HG03460 (cell line): ENCODE measurements around the gene FOXO3.

Experiments
- ATAC-seq: cut with Tn5 transposase; IDR thresholded peaks from one replicate; pipeline ENCODE4 v1.9.1; 2021; ENCODE audit not compliant: unreplicated experiment

The FOXO3 gene

DNA sequence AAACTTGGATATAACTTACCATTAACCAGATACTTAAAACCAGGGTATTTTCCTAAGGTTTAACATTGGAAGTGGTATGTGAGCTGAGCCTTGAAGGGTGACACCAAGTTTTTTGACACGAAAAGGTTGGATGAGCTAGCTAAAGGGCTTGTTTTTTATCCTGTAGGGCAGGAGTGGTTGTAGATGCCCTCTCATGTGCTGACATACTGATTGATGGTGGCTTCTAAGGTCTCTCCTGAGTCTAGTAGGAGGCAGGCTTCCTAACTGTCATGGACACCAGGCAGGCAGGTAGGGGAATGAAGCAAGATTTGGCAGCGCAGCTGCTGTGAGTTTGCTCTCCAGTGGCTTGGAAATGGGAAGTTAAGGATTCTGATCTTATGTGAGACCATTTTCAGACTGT lies 66.1 kb downstream of the FOXO3 start:
- ATAC-seq, result no peak

DNA sequence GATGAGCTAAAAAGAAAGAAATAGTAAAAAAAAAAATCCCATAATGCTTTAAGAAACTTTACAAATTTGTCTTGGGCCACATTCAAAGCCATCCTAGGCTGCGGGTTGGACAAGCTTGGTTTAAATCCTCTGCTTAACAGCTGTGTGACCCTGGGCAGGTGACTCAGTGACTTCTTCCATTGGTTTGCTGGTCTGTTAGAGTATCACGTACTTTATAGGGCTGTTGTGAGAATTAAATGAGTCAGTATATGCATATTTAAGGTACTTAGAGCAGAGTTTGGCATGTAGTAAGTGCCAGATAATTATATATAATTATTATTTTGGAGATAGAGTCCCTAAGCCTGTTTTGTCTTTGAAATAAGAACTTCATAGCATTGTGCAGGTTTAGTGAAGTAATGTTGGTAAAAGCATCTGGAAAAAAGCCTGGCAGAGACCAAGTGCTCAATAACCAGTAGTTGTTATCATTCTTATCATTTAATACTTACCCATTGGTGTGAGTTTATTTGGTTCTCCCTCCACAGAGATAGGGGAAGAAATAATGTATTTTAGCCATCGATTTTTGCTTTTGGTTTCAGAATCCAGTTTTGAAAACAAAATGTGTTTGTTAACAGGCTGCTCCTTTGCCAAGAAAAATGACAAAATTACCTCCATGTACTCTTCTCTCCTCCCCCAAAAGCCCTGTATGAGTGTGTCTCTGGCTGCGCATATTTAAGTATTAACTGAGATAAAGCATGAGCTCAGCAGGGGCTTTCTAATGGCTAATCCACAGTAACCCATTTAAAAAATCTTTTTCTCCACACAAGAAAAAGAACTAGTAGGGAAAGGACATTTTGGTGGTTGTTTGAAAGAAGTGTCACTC lies 67.2 kb downstream of the FOXO3 start:
- ATAC-seq, result no peak

DNA sequence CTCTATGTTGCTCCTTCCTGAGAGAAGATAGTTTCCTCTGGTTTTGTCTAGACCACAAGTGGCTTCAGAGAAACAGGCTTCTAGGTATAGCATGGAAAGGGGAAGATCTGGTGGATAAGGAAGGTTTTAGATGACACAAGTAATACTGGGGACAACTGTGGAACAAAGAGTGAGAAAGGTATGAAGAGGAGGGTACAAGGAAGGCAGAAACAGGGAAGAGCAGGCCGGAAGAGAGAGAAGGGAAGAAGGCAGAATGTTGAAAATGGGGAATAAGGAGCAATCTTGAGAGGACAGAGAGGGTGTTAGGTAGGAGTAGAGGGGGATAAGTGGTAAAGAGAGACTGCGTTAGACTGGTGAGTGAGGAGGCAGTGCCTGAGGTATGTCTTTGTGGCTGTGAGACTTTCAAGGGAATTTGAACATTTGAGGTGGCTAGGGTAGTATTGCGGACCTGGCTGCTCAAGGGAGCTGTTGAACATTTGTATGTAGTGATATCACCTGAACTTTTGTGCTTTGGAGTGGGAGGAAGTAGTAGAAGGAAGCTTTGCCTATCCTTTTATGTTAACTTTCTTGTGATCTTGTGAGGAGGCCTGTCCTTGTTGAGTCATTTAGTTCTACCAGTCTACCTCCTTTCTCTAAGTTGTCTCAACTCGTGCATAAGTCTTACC lies 69.5 kb downstream of the FOXO3 start:
- ATAC-seq, result no peak

DNA sequence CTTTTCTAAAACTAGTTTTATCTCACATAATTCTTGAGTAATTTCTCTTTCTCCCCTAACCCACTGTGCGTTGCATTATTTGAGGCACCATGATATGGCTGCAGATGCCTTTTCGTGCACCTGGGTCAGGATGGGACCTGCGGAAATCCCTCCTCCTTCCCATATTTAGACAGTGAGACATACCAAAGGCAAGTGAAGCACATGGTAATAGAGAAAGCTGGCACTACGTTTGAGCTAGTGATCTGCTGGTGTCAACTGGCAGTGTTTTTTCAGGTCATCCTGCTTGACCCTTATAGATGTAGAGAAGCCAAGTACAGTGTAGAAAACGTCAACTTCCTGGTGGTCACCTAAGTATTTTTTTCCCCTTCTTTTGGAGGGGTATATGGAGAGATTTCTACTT lies 71.7 kb downstream of the FOXO3 start:
- ATAC-seq, result no peak

DNA sequence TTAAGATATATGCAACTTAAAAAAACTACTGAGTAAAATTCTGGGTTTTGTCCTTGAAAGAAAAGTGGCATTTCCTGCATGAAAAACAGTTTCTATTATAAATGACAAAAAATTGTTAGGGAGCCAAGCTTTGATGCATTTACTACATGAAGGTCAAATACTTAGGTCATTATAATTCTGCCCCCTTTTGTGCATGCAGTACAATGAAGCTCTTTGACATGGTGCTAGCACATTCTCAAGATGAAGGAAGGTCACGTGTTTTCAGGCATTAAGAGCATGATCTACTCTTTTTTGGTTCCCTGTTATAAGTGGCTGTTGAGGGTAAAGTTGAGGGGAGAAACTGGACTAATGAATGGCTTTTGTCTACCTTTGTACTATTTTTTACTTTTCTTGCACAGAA lies 72.7 kb downstream of the FOXO3 start:
- no peak for ATAC-seq

DNA sequence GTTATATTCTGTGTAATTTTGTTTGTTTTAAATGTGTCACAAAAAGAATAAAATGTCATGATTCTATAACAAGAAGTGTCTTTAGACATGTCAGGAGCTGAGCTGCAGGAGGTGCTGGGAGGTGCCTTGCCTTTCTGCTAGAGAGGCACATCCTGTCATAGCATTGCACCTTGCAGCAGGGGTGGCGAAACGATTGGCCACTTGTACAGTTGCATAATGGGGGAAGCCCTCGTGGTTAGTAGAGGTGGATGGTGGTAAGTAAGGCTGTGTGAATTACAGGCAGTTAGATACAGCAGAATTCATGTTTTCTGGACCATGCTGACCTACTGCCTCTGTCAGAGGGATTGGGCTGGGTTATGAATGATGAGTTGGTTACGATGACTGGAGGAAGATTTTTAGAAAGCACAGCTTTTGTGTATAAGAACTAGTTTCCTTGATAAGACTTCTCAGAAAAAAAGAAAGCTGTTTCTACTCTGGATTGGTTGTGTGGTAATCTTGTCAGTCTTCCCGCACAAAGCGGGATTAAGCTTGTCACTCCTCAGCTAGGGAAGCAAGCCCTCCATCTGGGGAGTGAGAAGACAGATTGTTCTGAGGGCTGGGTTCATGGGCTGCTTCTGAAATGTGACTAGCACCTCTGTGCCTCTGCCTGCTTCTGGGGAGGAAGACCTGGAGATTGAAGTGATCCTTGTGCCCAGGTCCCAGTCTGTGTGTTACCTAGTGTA lies 74.9 kb downstream of the FOXO3 start:
- ATAC-seq, result no peak

DNA sequence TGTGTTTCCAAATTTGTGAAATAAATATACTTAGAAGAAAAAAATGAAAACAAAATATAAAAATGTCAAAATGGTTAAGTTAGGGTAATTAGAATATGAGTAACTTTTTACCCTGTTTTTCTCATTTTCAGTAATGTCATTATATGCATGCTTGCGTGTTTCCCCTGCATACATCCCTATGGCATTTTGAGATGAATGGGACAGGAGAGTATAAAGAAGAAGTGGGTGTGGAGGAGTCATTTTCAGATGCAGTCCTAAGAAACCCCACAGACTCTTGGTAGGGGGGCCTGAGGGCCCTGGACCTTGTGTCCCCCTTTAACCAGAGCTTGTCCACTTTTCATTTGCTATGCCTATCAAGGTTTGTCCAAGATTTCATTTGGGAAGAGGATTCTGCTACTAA lies 77.2 kb downstream of the FOXO3 start:
- ATAC-seq, result no peak

DNA sequence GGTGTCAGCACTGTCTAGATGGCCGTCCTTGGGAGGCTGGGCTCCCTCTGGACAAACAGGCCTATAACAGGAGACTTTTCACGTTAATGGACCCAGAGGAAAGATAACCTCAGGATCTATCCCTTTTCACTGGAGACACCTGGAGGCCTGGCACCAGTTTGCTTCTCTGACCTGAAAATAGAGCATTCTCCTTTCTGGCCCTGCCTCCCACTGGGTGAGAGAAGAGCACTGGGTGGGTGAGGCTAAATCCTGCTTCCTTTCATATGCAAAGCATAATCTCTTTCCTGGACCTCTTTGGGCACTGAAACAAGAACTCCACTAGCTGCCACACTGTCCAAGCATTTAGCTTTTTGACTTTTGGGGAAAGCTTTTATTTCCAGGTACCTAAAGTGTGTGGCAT lies 78.3 kb downstream of the FOXO3 start:
- no peak for ATAC-seq

DNA sequence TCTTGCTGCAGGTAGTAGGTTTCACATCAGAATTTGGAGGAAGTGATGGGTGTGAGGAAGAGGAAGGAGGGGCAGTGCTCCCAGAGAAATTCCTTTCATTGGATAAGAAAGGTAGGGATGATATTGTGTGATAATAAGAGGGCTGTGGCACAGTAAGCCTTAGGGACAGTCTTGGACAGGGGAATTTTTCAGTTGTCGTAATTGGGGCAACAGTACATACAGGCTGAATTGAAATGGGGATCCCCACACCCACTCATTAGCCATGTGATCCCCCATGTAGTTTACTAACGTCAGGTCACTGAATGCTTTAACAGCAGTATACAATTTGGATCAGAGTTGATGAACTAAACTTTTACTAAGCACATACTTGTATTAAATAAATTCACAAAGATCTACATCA lies 79.4 kb downstream of the FOXO3 start:
- ATAC-seq, result no peak

DNA sequence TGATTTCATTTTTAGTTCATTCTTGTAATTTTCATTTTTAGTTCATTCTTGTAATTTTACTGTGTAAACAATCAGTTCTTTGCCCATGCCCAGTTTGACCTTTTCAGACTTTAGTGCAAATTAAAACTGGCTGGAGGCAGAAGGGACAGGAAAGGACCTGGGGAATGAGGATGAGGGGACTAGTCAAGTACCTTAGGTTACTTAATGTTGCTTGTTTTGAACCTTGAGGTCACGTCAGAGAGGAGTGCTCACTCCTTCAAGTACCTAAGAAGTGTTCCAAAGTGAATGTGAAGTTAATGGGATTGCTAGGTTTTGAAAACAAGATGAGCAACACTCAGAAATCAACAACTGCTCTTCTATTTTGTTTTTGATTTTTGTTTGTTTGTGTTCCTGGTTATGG lies 82.5 kb downstream of the FOXO3 start:
- ATAC-seq, result no peak

DNA sequence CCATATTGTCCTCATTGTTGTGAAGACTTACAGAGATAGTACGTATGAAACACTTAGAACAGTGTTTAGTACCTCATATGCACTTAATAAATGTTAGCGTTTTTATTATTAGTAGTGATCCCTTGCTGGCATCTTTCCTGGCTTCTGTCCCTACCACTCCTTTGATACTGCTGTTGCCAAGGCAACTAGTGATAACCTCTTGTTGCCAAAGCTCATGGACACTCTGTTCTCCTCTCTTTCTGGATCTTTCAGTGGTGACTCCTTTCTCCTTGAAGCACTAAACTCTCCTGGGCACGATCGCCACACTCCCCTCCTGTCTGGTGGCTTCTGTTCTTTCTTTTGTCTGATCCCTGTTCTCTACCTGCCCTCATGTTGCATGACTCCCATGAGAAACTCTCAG lies 83.5 kb downstream of the FOXO3 start:
- ATAC-seq, result no peak

DNA sequence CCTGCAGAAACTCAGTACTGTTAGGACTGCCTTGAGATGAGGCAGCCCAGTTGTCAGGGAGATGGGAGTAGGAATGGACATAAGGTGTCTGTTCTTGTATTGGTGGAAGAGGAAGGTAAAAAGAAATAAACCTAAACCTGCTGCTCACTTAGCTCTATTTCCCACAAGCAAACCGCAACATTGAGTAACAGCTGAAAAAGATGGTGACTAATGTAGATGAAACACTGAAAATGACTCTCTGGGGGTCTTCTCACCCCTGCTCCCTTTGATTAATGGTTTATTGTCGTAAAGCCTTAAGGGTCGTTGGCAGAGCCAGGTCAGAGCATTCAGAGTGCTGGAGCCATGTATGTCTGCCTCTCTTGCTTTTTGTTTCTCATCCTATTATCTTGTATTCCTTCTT lies 87.5 kb downstream of the FOXO3 start:
- ATAC-seq, result no peak

DNA sequence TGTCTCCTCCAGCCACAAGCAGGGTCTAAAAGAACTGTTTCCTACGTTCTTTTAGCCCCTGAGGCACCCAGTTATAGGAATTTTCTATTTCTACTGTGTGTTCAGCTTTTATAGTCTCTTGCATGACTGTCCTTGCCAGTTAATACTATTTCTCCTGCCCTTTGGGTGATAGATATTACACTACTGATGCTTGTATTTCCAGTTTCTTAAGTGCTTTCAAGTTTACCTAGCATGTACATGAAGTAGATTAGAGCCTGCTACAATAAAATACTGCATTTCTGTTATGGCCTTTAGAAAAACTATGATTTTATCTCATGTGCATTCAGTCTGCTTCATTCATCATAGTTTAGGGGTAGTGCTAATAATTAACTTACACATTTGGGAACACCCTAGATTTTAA lies 89.6 kb downstream of the FOXO3 start:
- ATAC-seq, result no peak

DNA sequence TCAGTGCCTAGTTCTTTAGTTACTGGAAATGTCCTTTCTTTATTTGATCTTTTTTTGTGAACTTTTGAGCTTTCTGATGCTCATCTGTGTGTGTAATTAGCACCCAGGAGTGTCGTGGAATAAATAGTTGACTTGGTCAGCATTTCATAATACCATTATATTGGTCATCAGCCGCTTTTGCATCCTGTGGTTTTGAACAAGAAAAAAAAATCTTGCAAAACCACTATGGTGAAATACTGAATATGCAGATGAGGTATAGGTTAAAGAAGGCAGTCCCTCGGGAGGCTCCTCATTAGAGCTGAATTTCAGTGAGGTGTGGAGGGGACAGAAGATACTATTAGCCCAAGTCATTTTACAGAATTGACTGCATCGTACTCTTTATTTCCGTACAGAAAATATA lies 90.1 kb downstream of the FOXO3 start:
- no peak for ATAC-seq

DNA sequence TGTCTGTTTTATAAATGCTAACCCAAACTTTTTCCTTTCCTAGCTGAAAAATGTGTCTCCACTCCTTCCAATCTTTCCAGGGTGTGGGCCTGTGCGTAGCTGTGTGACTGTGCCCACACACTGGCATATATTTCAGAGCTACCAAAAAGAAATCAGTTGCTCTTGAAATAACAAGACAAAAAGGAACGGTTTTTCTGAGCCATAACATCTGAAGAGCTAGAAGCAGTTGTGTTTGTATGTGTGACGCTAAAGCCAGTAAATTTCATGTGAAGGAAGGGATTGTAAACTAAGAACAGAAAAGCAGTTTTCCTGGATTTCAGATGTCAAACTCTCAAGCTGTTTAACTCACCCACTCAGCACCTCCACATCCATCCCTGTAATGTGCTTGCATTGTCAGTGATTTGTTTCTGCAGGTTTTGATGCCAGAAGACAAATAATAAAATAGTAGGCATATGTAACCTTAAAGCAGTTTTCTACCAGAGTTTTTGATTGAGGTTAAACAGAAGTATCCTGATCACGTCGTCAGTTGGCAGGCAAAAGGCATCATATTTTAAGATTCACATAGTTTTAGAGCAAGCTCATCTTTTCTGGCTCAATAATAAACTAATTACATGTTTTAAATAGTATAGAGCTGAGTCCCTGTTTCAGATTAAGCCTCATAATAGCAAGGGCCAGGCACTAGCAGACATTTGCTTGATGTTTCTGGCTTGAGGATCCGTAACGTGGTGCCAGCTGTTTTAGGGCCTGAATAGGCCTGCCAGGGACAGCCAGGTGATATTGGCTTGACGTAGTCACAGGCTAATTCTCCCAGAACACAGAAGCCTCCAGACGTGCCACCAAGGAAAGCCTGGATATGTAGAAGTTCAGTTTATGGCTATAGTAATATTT lies 90.9 kb downstream of the FOXO3 start:
- no peak for ATAC-seq

DNA sequence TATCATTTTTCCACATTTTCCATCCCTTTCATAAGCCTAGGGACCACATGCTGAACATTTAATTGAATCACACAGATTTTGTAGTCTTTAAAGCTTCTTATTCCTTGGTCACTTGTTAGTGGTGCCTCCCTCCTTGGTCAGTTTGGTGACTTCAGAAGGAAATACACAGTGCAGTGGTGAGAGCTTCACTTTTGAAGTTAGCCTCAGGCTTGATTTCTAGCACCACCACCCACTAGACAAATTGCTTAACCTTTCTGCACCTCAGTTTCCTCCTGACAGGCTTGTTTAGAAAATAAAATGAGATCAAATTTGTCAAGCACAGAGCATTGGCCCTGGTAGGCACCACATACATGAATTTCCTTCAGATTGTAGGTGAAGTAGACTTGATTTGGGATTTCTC lies 91.7 kb downstream of the FOXO3 start:
- no peak for ATAC-seq

DNA sequence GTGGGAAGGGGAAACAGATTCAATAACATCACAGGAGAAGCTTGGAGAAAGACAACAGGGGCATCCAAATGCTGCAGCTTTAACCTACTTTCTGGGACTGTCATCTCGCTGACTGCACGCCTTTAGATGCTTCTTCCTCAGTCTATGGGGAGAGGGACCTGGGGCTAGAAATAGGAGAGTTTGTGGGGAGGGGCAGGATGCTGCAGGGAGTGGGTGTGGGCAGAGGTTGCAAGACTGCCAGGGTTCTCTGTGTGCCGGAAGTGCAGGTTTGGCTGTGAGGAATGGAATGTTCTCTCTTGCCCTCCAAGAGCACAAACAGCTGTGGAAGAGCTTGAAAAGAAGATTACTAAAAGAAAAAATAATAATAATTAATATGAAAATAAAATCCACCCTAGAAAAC lies 93.2 kb downstream of the FOXO3 start:
- no peak for ATAC-seq

DNA sequence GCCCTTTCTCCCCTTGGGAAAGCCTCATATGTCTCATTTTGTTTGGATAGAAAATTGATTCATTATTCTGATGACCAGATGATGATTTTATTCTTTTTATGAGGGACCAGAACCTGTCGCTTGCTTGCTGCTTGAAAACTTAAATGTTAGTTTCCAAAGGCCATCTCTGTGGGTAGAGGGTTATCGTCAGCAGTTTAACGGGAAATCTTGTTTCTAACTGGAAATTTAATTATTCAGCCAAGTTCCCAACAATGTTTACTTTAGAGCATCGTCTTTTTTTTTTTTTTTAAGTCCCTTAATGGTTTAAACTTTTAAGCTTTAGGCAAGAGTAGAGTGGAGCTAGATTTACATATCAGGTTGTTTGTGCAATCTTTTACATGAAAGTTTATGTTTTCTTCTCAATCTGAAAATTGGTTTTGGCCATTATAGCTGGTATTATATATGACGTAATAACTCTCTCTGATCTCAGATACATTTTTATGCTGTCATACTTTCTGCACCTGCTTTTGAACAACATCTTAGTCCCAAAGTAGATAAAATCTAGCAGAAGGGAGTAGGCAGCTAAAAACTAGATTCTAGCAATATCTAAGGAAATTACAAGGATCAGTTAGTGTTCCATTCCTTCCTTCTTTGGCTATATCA lies 93.9 kb downstream of the FOXO3 start:
- no peak for ATAC-seq

DNA sequence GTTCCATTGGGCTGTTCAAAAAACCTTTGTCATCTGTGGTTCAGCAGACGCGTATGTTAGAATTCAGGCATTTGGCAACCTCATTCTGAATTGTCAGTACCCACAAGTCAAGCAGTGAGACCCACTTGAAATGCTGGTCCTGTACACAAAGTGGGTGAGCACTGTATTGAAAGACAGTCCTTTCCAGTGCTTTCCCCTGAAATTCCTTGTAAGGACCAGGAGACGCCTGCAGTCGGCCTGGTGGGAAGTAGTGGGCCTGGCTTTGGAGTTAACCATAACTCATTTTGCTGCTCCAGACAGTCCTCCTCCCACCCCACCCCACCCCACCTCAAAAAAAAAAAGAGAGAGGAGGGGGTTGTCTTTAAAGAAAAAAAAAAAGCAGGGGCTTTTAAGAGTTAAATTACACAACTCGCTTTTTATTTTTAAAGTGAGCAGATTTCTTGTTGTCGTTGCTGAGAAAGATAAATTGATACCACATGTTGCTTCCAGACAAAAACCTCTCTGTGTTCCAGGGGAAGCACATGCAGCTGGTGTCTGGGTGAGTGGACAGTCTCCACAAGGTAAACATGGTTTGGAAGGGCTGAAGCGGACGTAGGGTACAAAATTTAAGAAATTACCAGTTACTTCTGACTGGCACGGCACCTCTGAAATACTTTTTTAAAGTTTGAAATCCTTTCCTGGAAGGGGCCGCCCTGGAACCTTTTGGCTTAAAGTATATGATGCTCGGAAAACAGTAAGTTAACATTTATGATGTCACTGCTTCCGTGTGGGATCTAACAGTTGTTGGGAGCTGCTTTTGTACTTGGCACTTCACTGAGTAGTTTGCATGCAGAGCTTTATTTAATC lies 95.3 kb downstream of the FOXO3 start:
- no peak for ATAC-seq

DNA sequence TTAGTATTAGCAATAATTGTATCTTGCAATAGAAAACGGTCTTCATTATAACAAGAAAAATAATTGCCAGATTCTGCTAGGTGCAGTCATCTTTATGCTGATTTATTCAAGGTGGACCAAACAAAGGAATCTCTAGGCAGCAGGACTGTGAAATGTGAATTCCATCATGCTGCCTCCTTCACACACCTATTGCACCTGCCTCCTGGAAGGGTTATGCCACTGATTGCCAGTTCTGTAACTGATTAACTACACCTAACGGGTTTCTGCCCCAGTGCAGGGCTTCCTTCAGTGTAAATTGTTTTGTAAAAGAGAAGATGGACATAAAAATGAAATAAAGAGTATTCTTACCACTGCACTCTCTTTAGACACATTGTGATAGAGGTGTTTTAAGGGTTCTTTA lies 96.1 kb downstream of the FOXO3 start:
- ATAC-seq, result no peak
